Measurements from ENCODE around the gene ADAMTS5.

ADAMTS5 gene

DNA sequence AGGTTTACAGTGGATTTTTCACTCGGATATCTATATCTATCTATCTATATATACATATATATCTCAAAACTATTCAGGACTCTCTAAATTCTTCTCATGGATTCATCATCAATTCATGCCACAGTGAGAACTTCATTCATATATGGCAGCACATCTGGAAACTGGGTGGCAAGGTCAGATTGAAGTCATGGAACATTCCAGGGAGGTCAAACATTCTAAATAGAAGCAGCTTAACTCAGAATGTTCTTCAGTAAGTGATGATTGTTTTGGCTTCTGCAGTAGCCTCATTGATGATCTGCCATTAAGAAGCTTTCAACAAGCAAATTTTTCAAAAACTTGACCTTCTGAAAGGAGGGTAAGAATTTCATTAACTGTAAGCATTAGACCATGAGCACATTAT is 74.7 kb downstream of the ADAMTS5 start:
- H3K36me3 ChIP-seq (ENCODE audit: control insufficient read depth in 1 of 2, insufficient read depth in 2 of 2, low read length in 2 of 2), result no peaks in the 10 kb centered on the region
- H3K18ac ChIP-seq (ENCODE audit: low read length), result no peak overlapping the region
- no peaks in the 10 kb centered on the region for H3K27me3 ChIP-seq (ENCODE audit: insufficient read depth, low read length)
- no peak overlapping the region for H2BK120ac ChIP-seq (ENCODE audit: insufficient read depth, low read length, poor library complexity)
- no peak overlapping the region for H3K4me3 ChIP-seq (ENCODE audit: low read depth, low read length)
- H4K91ac ChIP-seq (ENCODE audit: low read depth, low read length), result no peak overlapping the region
- H3K9me3 ChIP-seq (ENCODE audit: insufficient read depth, low read depth, low read length), result no peaks in the 10 kb centered on the region
- H3K23ac ChIP-seq (ENCODE audit: low read length), result no peak overlapping the region
- H3K14ac ChIP-seq (ENCODE audit: low read length), result no peak overlapping the region
- no peaks in the 10 kb centered on the region for H3K79me2 ChIP-seq (ENCODE audit: control insufficient read depth, insufficient read depth, low read length, poor library complexity)
- no peaks in the 10 kb centered on the region for H3K79me1 ChIP-seq (ENCODE audit: low read length)
- no peak overlapping the region for H4K12ac ChIP-seq (ENCODE audit: low read depth, low read length)
- no peak overlapping the region for H2BK5ac ChIP-seq (ENCODE audit: low read depth, low read length, poor library complexity)
- no peak overlapping the region for H3K27ac ChIP-seq (ENCODE audit: low read depth, low read length)
- no peak overlapping the region for H3K4ac ChIP-seq (ENCODE audit: low read depth, low read length)
- no peaks in the 10 kb centered on the region for H3K4me1 ChIP-seq (ENCODE audit: control insufficient read depth in 1 of 2, insufficient read depth in 2 of 2, low read length in 2 of 2)
- no peak overlapping the region for H4K8ac ChIP-seq (ENCODE audit: low read depth, low read length)
- no peak overlapping the region for H2AK5ac ChIP-seq (ENCODE audit: low read length)
- no peak for DNase-seq
- WGBS (ENCODE audit: extremely low coverage, insufficient coverage, insufficient read length), result no CpG with 5 or more reads among the region's 1 CpG
- no peak overlapping the region for H2AFZ ChIP-seq (ENCODE audit: insufficient read depth, low read length, poor library complexity)
- no peak overlapping the region for H3K4me2 ChIP-seq (ENCODE audit: low read length)
- no peak overlapping the region for H3K9ac ChIP-seq (ENCODE audit: low read length)
- H2BK12ac ChIP-seq (ENCODE audit: low read length), result no peak overlapping the region

DNA sequence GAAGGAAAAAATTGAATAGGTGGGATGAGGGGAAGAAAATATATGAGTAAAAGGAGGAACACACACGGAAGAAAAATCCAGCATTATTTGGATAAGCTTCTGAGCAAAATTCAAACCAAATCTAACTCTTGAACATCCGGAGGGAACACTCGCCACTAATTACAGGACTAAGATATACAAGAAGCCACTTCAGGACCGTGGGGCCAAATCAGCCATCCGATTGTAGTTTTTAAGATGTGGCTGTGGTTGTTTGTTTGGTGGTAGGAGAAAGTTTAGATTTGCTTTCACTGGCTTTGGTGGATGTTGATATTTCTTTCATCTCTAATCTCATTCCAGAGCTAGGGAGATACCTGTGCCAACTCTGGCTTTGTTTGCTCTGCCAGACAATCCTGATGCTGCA is 78.0 kb downstream of the ADAMTS5 start:
- H3K4me1 ChIP-seq (ENCODE audit: control insufficient read depth in 1 of 2, insufficient read depth in 2 of 2, low read length in 2 of 2), result no peaks in the 10 kb centered on the region
- H3K9ac ChIP-seq (ENCODE audit: low read length), result no peak overlapping the region
- no peak overlapping the region for H2BK120ac ChIP-seq (ENCODE audit: insufficient read depth, low read length, poor library complexity)
- no peak overlapping the region for H4K12ac ChIP-seq (ENCODE audit: low read depth, low read length)
- no peaks in the 10 kb centered on the region for H3K36me3 ChIP-seq (ENCODE audit: control insufficient read depth in 1 of 2, insufficient read depth in 2 of 2, low read length in 2 of 2)
- no peak overlapping the region for H3K27ac ChIP-seq (ENCODE audit: low read depth, low read length)
- H3K79me1 ChIP-seq (ENCODE audit: low read length), result no peaks in the 10 kb centered on the region
- no peak overlapping the region for H2AK5ac ChIP-seq (ENCODE audit: low read length)
- no peaks in the 10 kb centered on the region for H3K27me3 ChIP-seq (ENCODE audit: insufficient read depth, low read length)
- WGBS (ENCODE audit: extremely low coverage, insufficient coverage, insufficient read length), result no CpG with 5 or more reads among the region's 5 CpGs
- no peak overlapping the region for H4K91ac ChIP-seq (ENCODE audit: low read depth, low read length)
- no peaks in the 10 kb centered on the region for H3K79me2 ChIP-seq (ENCODE audit: control insufficient read depth, insufficient read depth, low read length, poor library complexity)
- H3K14ac ChIP-seq (ENCODE audit: low read length), result no peak overlapping the region
- no peaks in the 10 kb centered on the region for H3K9me3 ChIP-seq (ENCODE audit: insufficient read depth, low read depth, low read length)
- no peak overlapping the region for H4K8ac ChIP-seq (ENCODE audit: low read depth, low read length)
- no peak overlapping the region for H3K4ac ChIP-seq (ENCODE audit: low read depth, low read length)
- no peak overlapping the region for H2AFZ ChIP-seq (ENCODE audit: insufficient read depth, low read length, poor library complexity)
- no peak overlapping the region for H2BK12ac ChIP-seq (ENCODE audit: low read length)
- no peak overlapping the region for H3K18ac ChIP-seq (ENCODE audit: low read length)
- H3K4me2 ChIP-seq (ENCODE audit: low read length), result no peak overlapping the region
- no peak for DNase-seq
- H3K4me3 ChIP-seq (ENCODE audit: low read depth, low read length), result no peak overlapping the region
- H2BK5ac ChIP-seq (ENCODE audit: low read depth, low read length, poor library complexity), result no peak overlapping the region
- H3K23ac ChIP-seq (ENCODE audit: low read length), result no peak overlapping the region

DNA sequence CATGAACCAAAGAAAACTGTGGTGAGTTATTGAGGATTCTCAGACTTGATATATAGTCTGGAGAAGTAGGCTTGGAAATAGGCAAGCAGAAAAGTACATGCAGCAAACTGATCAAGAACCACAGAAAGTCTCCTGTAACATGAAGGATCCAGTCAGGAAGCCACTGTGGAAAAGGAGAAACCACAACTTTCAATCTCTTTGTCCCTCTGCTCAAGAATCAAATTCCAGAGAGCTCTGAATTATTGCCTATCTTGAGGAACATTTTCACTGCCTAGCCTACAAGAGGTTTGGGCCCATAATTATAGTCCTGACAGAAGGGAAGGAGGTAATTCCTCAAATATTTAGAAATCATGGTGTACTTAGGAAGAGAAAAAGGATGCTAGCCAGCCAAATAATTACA is 78.6 kb downstream of the ADAMTS5 start:
- no peak overlapping the region for H3K4me2 ChIP-seq (ENCODE audit: low read length)
- no peak overlapping the region for H3K4ac ChIP-seq (ENCODE audit: low read depth, low read length)
- no peaks in the 10 kb centered on the region for H3K79me1 ChIP-seq (ENCODE audit: low read length)
- H2AFZ ChIP-seq (ENCODE audit: insufficient read depth, low read length, poor library complexity), result no peak overlapping the region
- H4K91ac ChIP-seq (ENCODE audit: low read depth, low read length), result no peak overlapping the region
- H3K27ac ChIP-seq (ENCODE audit: low read depth, low read length), result no peak overlapping the region
- H3K18ac ChIP-seq (ENCODE audit: low read length), result no peak overlapping the region
- no peak overlapping the region for H3K9ac ChIP-seq (ENCODE audit: low read length)
- no peak overlapping the region for H4K8ac ChIP-seq (ENCODE audit: low read depth, low read length)
- no peak overlapping the region for H2BK12ac ChIP-seq (ENCODE audit: low read length)
- no peak overlapping the region for H3K23ac ChIP-seq (ENCODE audit: low read length)
- H3K4me3 ChIP-seq (ENCODE audit: low read depth, low read length), result no peak overlapping the region
- DNase-seq, result no peak
- no peaks in the 10 kb centered on the region for H3K4me1 ChIP-seq (ENCODE audit: control insufficient read depth in 1 of 2, insufficient read depth in 2 of 2, low read length in 2 of 2)
- H3K9me3 ChIP-seq (ENCODE audit: insufficient read depth, low read depth, low read length), result no peaks in the 10 kb centered on the region
- no peak overlapping the region for H2BK5ac ChIP-seq (ENCODE audit: low read depth, low read length, poor library complexity)
- no peak overlapping the region for H4K12ac ChIP-seq (ENCODE audit: low read depth, low read length)
- H3K36me3 ChIP-seq (ENCODE audit: control insufficient read depth in 1 of 2, insufficient read depth in 2 of 2, low read length in 2 of 2), result no peaks in the 10 kb centered on the region
- no peaks in the 10 kb centered on the region for H3K27me3 ChIP-seq (ENCODE audit: insufficient read depth, low read length)
- no peak overlapping the region for H2BK120ac ChIP-seq (ENCODE audit: insufficient read depth, low read length, poor library complexity)
- no peaks in the 10 kb centered on the region for H3K79me2 ChIP-seq (ENCODE audit: control insufficient read depth, insufficient read depth, low read length, poor library complexity)
- H3K14ac ChIP-seq (ENCODE audit: low read length), result no peak overlapping the region
- no peak overlapping the region for H2AK5ac ChIP-seq (ENCODE audit: low read length)

DNA sequence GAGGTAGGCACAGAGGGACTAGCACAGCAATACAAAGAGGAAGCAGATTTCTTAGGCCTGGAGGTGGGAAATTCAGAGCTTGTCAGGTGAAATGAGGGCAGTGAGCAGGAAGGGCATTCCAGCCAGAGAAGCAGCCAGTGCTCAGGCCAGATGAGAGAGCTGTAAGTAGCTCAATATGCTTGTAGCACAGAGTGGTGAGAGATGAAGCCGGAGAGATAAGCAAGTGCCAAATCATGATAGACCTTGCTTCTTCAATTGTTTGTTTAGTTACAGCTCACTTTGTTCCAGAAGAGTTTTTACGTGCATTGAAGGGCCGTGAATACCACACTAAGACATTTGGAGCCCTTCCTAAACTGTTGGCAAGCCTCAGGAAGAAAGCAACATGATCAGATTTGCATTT is 79.6 kb downstream of the ADAMTS5 start:
- H2AFZ ChIP-seq (ENCODE audit: insufficient read depth, low read length, poor library complexity), result no peak overlapping the region
- no peak overlapping the region for H2BK5ac ChIP-seq (ENCODE audit: low read depth, low read length, poor library complexity)
- no peaks in the 10 kb centered on the region for H3K79me1 ChIP-seq (ENCODE audit: low read length)
- DNase-seq, result no peak
- H3K23ac ChIP-seq (ENCODE audit: low read length), result no peak overlapping the region
- no peaks in the 10 kb centered on the region for H3K36me3 ChIP-seq (ENCODE audit: control insufficient read depth in 1 of 2, insufficient read depth in 2 of 2, low read length in 2 of 2)
- no peaks in the 10 kb centered on the region for H3K27me3 ChIP-seq (ENCODE audit: insufficient read depth, low read length)
- H3K9me3 ChIP-seq (ENCODE audit: insufficient read depth, low read depth, low read length), result no peaks in the 10 kb centered on the region
- H4K91ac ChIP-seq (ENCODE audit: low read depth, low read length), result no peak overlapping the region
- WGBS (ENCODE audit: extremely low coverage, insufficient coverage, insufficient read length), result no CpG with 5 or more reads among the region's 3 CpGs
- no peak overlapping the region for H3K9ac ChIP-seq (ENCODE audit: low read length)
- H2BK120ac ChIP-seq (ENCODE audit: insufficient read depth, low read length, poor library complexity), result no peak overlapping the region
- no peak overlapping the region for H3K14ac ChIP-seq (ENCODE audit: low read length)
- H3K4ac ChIP-seq (ENCODE audit: low read depth, low read length), result no peak overlapping the region
- H4K8ac ChIP-seq (ENCODE audit: low read depth, low read length), result no peak overlapping the region
- H4K12ac ChIP-seq (ENCODE audit: low read depth, low read length), result no peak overlapping the region
- H3K18ac ChIP-seq (ENCODE audit: low read length), result no peak overlapping the region
- no peaks in the 10 kb centered on the region for H3K4me1 ChIP-seq (ENCODE audit: control insufficient read depth in 1 of 2, insufficient read depth in 2 of 2, low read length in 2 of 2)
- no peak overlapping the region for H2BK12ac ChIP-seq (ENCODE audit: low read length)
- H3K4me2 ChIP-seq (ENCODE audit: low read length), result no peak overlapping the region
- no peak overlapping the region for H3K4me3 ChIP-seq (ENCODE audit: low read depth, low read length)
- H2AK5ac ChIP-seq (ENCODE audit: low read length), result no peak overlapping the region
- no peaks in the 10 kb centered on the region for H3K79me2 ChIP-seq (ENCODE audit: control insufficient read depth, insufficient read depth, low read length, poor library complexity)
- H3K27ac ChIP-seq (ENCODE audit: low read depth, low read length), result no peak overlapping the region

DNA sequence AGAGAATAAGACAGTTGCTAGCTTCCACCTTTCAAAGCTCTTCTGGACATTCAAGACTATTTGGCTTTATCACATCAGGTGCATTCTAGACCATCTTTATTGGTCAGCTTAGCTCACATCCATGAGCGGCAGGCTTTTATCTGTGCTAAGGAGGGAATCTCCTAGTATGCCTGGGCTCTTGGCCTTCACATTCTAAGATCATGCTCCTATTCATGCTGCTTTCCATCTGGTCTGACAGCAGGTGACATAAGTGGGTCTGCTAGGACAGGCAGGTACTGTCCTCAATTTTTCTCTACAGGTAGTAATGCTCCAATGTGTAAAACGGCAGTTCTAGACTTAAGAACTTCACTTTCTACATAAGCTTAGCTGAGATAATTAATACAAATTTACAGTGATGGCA is 82.5 kb downstream of the ADAMTS5 start:
- Histone ChIP-seq H3K79me1 (ENCODE audit: low read length) (no peaks in the 10 kb centered on the region), H3K14ac (ENCODE audit: low read length) (no peak overlapping the region), H3K4me1 (ENCODE audit: control insufficient read depth in 1 of 2, insufficient read depth in 2 of 2, low read length in 2 of 2) (no peaks in the 10 kb centered on the region), H2BK12ac (ENCODE audit: low read length) (no peak overlapping the region), H3K27me3 (ENCODE audit: insufficient read depth, low read length) (no peaks in the 10 kb centered on the region), H4K91ac (ENCODE audit: low read depth, low read length) (no peak overlapping the region), H2AFZ (ENCODE audit: insufficient read depth, low read length, poor library complexity) (no peak overlapping the region), H3K4me3 (ENCODE audit: low read depth, low read length) (no peak overlapping the region), H3K9ac (ENCODE audit: low read length) (no peak overlapping the region), H3K4ac (ENCODE audit: low read depth, low read length) (no peak overlapping the region), H2BK120ac (ENCODE audit: insufficient read depth, low read length, poor library complexity) (no peak overlapping the region), H2BK5ac (ENCODE audit: low read depth, low read length, poor library complexity) (no peak overlapping the region), H3K23ac (ENCODE audit: low read length) (no peak overlapping the region), H3K79me2 (ENCODE audit: control insufficient read depth, insufficient read depth, low read length, poor library complexity) (no peaks in the 10 kb centered on the region), H3K27ac (ENCODE audit: low read depth, low read length) (no peak overlapping the region), H4K12ac (ENCODE audit: low read depth, low read length) (no peak overlapping the region), H3K4me2 (ENCODE audit: low read length) (no peak overlapping the region), H3K9me3 (ENCODE audit: insufficient read depth, low read depth, low read length) (no peaks in the 10 kb centered on the region), H4K8ac (ENCODE audit: low read depth, low read length) (no peak overlapping the region), H2AK5ac (ENCODE audit: low read length) (no peak overlapping the region), H3K36me3 (ENCODE audit: control insufficient read depth in 1 of 2, insufficient read depth in 2 of 2, low read length in 2 of 2) (no peaks in the 10 kb centered on the region), H3K18ac (ENCODE audit: low read length) (no peak overlapping the region)
- no peak for DNase-seq
- no CpG with 5 or more reads among the region's 2 CpGs for WGBS (ENCODE audit: extremely low coverage, insufficient coverage, insufficient read length)

All from trophoblast cell (in vitro differentiated cells and primary cell).